GM19468 (cell line): ENCODE results near the gene CNTNAP3B.
"Not testable (repeated sequence)": the region's sequence is repeated elsewhere in the genome, so short reads cannot be mapped to it uniquely, and the experiment has no call there.

ENCODE experiments used
- ATAC-seq: cut with Tn5 transposase; IDR thresholded peaks from one replicate; pipeline ENCODE4 v1.9.1; 2021; ENCODE audit warnings: mild to moderate bottlenecking, moderate library complexity, moderate number of reproducible peaks; ENCODE audit not compliant: unreplicated experiment; ENCODE audit errors: extremely low read depth

Gene CNTNAP3B

DNA sequence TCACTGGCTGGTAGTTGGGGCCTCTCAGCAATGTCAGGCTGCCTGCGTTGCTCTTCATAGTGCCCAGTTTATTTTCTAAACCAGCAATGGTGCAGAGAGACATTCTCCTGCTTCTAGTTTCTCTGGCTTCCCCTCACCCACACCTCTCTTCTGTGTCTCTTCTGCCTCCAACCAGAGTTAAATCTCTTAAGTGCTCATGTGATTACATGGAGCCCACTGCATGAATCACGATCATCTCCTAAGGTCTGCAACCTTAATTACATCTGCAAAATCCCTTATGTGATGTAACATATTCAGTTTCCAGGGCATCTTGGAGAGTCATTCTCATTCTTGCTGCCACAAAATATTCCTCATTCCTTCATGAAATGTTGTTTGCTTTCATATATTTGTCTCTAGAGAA lies 149.0 kb downstream of the CNTNAP3B start:
- not testable (repeated sequence) for ATAC-seq

DNA sequence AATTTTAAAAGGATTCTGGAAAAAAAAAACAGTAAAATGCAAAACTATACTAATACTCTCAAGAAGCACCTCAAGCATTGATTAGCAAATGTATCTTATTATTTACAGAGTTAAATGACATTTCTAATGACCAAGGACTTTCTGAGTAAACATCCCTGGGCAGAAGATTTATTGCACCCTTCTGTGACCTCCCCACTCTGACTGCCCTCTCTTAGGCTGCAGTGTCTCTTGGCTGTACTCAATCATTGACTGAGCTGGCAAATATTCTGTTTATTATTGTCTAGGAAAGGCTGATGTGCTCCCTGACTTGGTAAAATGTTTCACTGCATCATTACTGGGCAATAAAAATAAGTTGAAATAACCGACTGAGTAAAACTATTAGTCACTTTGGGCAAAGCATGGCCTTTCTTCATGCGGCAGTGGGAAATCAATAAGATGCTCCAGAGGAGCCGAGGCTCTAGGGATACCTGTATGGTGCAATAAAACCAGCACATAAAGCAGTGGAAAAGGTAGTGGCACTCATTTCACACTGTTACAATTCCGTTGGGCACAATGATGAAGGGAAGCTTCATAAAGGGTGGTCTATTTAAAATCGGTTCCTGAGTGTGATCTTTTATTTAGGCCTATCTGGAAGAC lies 151.1 kb downstream of the CNTNAP3B start:
- not testable (repeated sequence) for ATAC-seq

DNA sequence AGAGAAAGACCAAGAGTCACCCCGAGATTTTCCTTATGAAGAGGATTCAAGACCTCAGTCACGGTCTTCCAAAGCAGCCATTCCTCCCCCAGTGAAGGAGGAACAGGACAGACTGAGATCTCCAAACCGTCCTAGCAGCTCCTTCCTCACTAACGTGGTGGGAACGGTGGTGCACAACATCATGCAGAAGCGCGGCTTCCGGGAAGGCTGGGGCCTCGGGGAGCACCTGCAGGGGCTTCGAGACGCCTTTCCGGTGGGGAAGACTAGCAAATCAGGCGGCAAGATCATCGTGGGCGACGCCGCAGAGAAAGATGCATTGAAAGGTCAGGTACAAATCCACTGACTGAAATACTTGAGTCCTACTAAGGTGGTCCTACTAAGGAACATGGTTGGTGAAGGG lies 154.3 kb downstream of the CNTNAP3B start:
- ATAC-seq, result not testable (repeated sequence)

DNA sequence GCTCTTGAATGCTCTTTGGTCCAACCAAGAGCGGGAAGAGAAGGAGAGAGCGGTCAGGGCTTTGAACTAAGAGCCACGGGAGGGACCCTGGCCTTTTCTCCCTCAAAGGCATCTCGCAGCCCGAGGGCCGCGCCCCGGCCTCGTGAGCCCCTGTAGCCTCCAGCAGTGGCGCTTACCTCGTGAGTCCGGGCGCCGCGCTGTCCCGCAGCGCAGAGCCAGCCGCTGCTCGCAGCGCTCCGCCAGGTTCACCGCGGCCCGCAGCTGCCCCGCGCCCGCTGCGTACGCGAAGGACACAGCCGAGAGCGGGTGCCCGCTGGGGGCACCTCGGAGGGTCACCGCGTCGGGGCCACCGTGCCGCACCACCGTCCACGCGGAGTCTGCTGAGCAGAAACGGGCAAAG lies 176.2 kb downstream of the CNTNAP3B start:
- not testable (repeated sequence) for ATAC-seq

DNA sequence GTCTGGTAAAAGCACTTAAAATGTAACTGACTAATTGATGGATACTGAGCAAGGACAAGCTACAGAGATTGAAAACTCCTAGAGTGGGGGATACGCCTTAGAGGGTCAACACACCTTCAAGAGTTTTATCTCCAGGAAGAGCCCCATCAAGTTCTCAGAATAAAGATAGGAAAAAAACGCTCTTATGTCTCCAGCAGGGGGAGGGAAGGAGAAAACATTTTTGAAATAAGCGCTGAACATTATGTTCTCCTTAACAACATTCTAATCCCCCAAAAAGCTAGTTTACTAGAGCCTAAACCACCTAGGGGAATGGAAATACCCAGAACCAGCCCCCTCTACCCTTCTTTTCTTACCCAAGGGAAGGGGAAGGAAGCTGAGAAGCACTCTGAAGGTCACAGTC lies 187.5 kb downstream of the CNTNAP3B start:
- not testable (repeated sequence) for ATAC-seq

DNA sequence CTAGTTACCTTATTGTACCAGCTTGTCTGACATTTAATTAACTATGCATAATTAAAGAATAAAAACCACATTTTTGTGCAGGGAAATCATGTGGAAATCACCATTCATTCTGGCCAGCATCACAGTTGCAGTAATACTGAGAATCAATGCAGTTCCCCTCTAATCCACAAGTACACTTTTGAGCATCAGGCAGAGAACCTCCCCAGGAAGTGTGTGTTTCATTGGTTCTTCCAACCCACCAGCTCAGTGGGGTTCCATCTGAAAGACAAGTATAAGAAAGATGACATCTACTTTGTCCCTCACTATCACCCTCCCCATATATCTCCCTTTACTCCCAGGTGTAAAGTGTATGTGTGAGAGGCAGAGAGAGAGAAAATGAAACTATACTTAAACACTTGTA lies 191.1 kb downstream of the CNTNAP3B start:
- ATAC-seq, result not testable (repeated sequence)

DNA sequence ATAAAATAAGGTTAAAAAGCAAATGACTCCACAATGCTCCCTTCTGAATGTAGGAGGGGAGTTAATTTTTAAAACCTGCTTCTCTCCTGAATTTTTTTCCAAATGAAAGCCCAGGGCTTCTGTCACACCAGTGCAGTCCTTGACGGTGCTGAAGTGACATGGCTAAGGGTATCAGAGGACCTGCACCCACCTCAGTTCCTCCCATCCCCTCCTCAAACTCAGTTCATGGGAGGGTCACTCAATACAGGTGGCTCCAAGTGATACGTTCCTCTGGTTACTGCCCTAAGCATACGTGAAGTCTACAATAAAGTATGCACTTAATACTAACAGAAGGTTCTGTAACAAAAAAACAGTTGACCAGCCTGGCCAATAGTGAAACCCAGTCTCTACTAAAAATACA lies 193.5 kb downstream of the CNTNAP3B start:
- ATAC-seq, result not testable (repeated sequence)

DNA sequence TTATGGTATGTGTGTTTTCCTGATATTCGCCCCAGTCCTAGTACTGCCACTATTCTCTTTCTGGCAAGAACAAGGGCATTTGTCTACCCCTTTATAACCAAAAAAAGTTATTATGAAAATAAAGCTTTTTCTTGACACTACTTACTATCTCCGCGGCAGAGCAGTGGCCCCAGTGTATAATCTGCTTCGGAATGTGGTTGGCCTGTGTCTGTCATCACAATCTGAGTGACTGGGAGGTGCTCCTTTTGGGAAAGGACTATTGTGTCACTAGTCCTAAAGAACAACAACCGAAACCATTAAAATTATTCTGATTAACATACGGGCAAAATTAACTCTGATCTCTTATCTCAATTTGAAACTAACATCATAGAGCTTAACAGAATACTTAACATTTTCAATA lies 200.1 kb downstream of the CNTNAP3B start:
- not testable (repeated sequence) for ATAC-seq

DNA sequence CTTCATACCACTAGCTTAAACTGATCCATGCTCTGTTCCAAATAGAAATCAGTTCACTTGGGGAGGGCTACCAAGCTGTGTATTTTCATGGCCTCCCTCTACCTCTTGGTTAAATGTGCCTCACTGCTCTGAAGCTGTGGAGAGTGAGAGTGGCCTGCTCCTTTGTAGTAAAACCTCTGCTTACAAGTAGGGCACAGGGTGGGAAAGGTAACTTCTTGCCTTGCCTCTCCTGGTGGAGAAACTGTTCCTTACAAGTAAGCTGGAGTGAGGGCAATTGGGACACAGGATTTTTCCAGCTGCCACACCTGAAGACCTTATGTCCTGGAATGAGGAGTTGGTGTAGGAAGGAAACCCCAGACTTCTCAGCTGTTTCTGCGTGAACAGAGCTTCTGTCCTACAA lies 211.9 kb downstream of the CNTNAP3B start:
- ATAC-seq, result not testable (repeated sequence)

DNA sequence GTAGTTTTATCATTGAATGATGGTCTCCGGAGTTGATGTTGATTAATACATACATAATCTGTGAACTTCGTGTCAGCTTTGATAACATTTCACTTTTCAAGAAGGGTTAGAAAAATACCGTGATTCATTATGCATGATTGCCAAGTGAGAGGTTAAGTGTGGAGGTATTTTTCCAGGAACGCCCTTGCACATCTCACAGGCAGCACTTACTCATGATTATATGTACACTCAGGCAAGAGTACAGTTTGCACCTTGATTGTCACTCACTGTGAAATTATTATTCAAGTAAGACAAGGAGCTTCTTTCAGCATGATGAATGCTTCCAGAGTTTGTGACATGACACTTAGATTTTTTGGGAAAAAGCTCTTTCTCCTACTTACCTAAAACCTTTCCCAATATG lies 223.7 kb downstream of the CNTNAP3B start:
- ATAC-seq, result not testable (repeated sequence)

DNA sequence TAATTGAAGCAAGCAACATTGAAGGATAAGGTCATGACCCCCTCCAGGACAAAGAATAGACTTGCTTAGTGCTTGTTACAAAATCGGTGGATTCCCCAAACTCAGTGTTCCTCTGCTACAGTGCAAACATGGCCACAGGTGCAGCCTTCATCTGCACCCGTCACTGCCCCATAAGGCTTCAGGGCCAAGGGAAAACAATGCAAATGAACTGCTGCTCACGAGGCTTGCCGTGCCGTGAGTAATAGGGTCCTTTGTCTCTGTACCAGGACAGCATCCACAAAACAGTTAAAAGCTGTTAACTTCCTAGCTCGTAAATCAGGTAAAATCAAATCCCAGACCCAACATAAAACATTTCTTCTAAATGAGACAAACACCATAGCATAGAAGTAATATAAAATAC lies 226.5 kb downstream of the CNTNAP3B start:
- not testable (repeated sequence) for ATAC-seq

DNA sequence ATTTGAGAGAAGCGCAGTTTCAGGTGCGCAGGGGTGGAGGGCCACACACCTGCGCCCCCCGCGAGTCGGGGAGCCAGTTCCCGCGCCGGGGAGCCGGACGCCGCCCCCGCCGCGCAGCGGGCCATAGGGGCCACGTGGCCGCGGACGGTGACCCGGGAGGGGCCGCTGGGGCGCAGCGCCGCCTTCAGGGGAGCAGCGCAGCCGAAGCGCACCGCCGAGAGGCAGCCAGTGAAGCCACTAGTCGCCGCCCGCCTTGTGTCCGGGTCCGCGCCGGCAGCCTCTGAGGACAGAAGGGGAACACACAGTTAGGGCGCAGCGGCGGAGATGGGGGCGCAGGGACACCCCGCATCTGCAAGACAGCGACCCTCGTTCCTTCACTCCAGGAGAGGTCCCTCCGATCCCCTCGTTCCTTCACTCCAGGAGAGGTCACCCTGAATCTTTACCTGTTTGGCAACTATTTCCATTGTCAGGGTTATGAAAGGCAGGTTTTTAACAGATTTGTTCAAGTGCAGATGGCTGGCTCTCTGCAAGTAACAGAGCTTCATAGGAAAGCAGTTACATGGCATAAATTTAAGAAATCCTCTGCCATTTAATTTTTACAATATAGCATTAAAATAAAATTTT lies 230.4 kb downstream of the CNTNAP3B start:
- not testable (repeated sequence) for ATAC-seq

DNA sequence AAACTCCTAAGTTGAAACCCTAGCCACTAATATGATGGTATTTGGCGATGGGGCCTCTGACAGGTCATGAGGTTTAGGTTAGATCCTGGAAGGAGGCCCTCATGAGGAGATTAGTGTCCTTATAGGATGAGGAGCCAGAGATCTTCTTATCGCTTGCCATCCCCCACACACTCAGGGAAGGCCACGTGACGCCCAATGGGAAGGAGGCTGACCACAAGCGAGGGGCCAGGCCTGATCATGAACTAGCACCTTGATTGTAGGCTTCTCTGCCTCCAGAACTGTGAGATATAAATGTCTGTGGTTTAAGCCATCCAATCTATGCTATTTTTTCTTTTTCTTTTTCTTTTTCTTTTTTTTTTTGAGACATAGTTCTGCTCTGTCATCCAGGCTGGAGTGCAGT lies 254.7 kb downstream of the CNTNAP3B start:
- not testable (repeated sequence) for ATAC-seq

DNA sequence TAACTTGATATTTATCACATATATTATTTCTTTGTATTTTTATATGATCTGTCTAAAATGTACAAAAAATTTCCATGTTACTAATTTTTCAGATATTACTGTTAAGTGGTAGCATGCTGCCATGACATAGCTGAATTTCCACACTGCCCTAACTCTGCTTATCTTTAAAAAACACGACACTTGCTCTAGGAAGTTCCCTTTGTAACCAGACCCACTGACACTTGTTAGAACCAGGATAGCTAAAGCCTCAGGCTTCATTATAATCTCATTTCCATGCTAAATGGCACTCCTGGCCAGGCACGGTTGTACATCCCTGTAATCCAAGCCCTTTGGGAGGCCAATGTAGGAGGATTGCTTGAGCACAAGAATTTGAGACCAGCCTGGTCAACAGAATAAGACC lies 273.8 kb downstream of the CNTNAP3B start:
- ATAC-seq, result not testable (repeated sequence)

DNA sequence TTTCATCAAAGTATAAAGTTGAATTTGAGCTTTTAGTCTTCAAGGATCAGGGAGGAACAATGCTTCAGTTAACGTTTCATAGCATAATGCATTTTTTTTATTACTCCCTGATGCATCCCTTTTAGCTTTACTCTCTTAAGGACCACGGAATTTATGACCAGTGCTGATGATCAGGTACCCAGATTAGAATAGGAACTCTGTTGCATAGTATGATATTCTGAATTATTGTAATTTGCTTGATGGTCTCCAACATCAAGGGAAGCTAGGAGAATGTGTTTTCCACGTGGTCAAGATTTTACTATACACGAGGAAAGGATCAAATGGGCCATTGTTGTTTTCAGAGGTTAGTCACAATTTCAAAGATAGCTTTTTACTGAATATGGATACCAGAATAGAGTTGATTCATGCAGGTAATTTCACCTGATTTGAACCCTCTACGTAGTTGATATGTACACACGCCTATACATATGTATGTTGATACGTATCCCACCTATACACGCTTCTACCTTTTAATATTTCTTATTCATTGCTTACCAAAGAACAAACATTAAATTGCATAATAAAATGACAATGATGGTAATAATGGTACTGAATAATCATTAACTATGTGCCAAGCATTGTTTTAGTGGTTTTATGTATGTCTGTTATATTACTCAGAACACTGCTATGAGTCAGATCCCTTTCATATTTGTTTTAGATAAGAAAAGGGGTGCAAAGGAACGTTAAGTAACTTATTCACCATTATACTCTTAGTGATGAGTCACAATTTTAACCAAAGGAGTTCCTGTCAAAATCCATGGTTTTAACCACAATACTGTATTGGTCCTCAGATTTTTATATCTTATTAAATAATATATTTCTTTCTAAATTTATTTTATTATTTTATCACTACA lies 277.1 kb downstream of the CNTNAP3B start:
- ATAC-seq, result not testable (repeated sequence)

DNA sequence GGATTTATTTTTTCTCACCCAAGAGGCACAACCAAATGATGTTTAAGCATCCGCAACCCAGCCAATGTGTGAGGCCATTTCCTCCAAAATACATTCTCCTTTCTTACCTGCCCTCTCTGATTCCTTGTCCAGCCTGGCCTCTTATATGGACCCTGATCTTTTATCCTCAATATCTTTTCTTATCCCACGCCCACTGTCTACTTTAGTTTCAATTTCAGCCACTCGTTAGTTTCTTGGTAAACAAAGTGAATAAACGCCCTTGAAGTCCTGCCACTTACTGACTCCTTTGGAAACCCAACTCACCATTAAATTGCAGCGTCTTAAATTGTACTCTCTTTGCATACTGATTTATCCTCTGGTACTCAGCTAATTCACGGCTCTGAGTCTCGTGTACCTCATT lies 281.4 kb downstream of the CNTNAP3B start:
- ATAC-seq, result not testable (repeated sequence)
